Esophagus squamous epithelium (tissue), 4 donors: Measurements from ENCODE around the gene UCHL3.

Source experiments
- CTCF ChIP-seq, 6 experiments: fragments of 450-650 bp in 4 of 6; fragments of 200-600 bp in 2 of 6; sonication (generic) in 2 of 6; IDR thresholded peaks; one replicate each; pipeline ENCODE4 v1.5.1; 2016 to 2019; ENCODE audit warnings: antibody characterized with exemption in 6 of 6, mild to moderate bottlenecking in 4 of 6, moderate library complexity in 4 of 6
- POLR2A ChIP-seq, 4 donors: fragments of 450-650 bp; IDR thresholded peaks; one replicate each; pipeline ENCODE4 v1.6.1; 2017; ENCODE audit warnings: antibody characterized with exemption in 4 of 4, mild to moderate bottlenecking in 4 of 4, moderate library complexity in 3 of 4

DNA sequence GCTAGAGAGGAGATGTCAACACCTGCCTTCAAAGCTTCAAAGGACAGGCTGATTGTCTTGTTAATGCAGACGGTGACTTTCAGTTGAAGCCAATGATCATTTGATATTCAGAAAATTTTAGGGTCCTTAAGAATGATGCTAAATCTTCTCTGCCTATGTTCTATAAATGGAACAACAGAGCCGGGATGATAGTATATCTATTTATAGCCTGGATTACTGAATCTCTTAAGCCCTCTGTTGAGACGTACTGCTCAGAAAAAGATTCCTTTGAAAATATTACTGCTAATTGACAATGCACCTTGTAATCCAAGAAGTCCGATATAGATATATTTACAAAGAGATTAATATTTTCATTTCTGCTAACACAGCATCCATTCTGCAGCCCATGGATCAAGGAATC lies 50.8 kb downstream of the UCHL3 start:
- TF ChIP-seq CTCF (IDR thresholded peaks at IDR 0.05) (no peak), POLR2A (IDR thresholded peaks at IDR 0.05) (no peak)
